HepG2 (cell line): ENCODE results near the gene SHE. TPM values are rescaled to one million over a fixed set of nuclear protein-coding genes. Genes with fewer than 3 reads are reported as not detected.

Source experiments
- ATAC-seq: fragments of 200-7000 bp; cut with Tn5 transposase; 3 replicates; pipeline ENCODE4 v1.9.1; 2020; ENCODE audit warnings: mild to moderate bottlenecking, moderate library complexity
- BruUV-seq: library from RNA; stranded (reverse); fragments of 400-500 nt; replicated peaks from 2 replicates; lab custom pipeline; 2021; lab: Mats Ljungman, UMichigan
- CTCF ChIA-PET: fragments of 300-600 bp; formaldehyde crosslinking; extraction: SDS; loops from one replicate; lab custom pipeline; 2021; ENCODE audit warnings: low total read pairs, inconsistent platforms, low intra/inter-chr PET ratio; lab: Yijun Ruan, JAX
- POLR2A ChIA-PET: fragments of 350-600 bp; sonication (Branson Sonifier 250); formaldehyde crosslinking; loops from one replicate; lab custom pipeline; 2020; ENCODE audit warnings: antibody characterized with exemption, inconsistent platforms; lab: Yijun Ruan, JAX
- DNase-seq: peaks from one replicate; pipeline ENCODE4 v3.0.0-alpha.2; 2015; ENCODE audit warnings: low spot score
- FAIRE-seq: peaks from 3 replicates; lab custom pipeline; 2011; peaks lifted over from hg19 to GRCh38; lab: Jason Lieb, UNC
- H2AFZ ChIP-seq: one replicate; pipeline ENCODE4 v1.6.1; 2011; ENCODE audit warnings: low read length, inconsistent platforms
- H3K27ac ChIP-seq: fragments of 300-600 bp; 3 replicates; pipeline ENCODE4 v1.8.0; 2011; ENCODE audit warnings: mixed run types, mild to moderate bottlenecking, mixed read lengths, low read length, inconsistent platforms; ENCODE audit not compliant: insufficient read depth; ENCODE audit errors: extremely low read length
- H3K27me3 ChIP-seq, 2 experiments: fragments of 200-600 bp in 1 of 2; 2 replicates in 1 of 2; 3 replicates in 1 of 2; pipeline versions ENCODE4 v1.6.0 to v1.8.0; 2011; ENCODE audit warnings: low read length in 2 of 2, mild to moderate bottlenecking in 2 of 2, moderate library complexity in 2 of 2, inconsistent platforms in 1 of 2; ENCODE audit not compliant: insufficient read depth in 2 of 2, control insufficient read depth in 1 of 2
- H3K36me3 ChIP-seq, 2 experiments: fragments of 200-600 bp in 1 of 2; replicated peaks in 1 of 2; 2 replicates in 1 of 2; 3 replicates in 1 of 2; pipeline versions ENCODE4 v1.5.1 to v1.8.0; 2011; ENCODE audit warnings: low read length in 2 of 2, inconsistent platforms in 1 of 2; ENCODE audit not compliant: insufficient read depth in 2 of 2, control insufficient read depth in 1 of 2
- H3K4me1 ChIP-seq: 2 replicates; pipeline ENCODE4 v1.5.1; 2012; ENCODE audit warnings: low read length, inconsistent platforms; ENCODE audit not compliant: insufficient read depth
- H3K4me2 ChIP-seq: 2 replicates; pipeline ENCODE4 v1.6.0; 2011; ENCODE audit warnings: low read depth, low read length, inconsistent platforms
- H3K4me3 ChIP-seq, 3 experiments: fragments of 200-600 bp in 1 of 3; sonication (generic), shearing (Covaris generic) in 1 of 3; replicated peaks in 1 of 3; 2 replicates each; pipeline ENCODE4 v1.5.1; 2011 to 2016; ENCODE audit warnings: low read length in 3 of 3, inconsistent platforms in 2 of 3, low read depth in 2 of 3, mild to moderate bottlenecking in 2 of 3, control low read depth in 1 of 3, mixed read lengths in 1 of 3; ENCODE audit not compliant: insufficient read depth in 1 of 3
- H3K79me2 ChIP-seq: one replicate; pipeline ENCODE4 v1.6.1; 2011; ENCODE audit warnings: low read length, inconsistent platforms; ENCODE audit not compliant: insufficient read depth
- H3K9ac ChIP-seq: 2 replicates; pipeline ENCODE4 v1.6.0; 2011; ENCODE audit warnings: mild to moderate bottlenecking, low read depth, low read length, inconsistent platforms; ENCODE audit not compliant: insufficient read depth
- H3K9me3 ChIP-seq: 2 replicates; pipeline ENCODE4 v1.5.1; 2012; ENCODE audit warnings: mild to moderate bottlenecking, low read length
- H4K20me1 ChIP-seq: 2 replicates; pipeline ENCODE4 v1.6.0; 2011; ENCODE audit warnings: inconsistent platforms, mild to moderate bottlenecking, low read length, moderate library complexity; ENCODE audit not compliant: insufficient read depth
- CREB1 ChIP-seq, 2 experiments: fragments of 450-650 bp in 1 of 2; IDR thresholded peaks; 2 replicates each; pipeline ENCODE4 v1.6.1; 2016 to 2017; ENCODE audit warnings: control low read depth in 1 of 2, mild to moderate bottlenecking in 1 of 2, missing compliant biosample characterization in 1 of 2, missing genetic modification characterization in 1 of 2
- HMG20B ChIP-seq: conservative IDR thresholded peaks from 2 replicates; pipeline ENCODE4 v1.6.1; 2016; ENCODE audit warnings: missing genetic modification reagents, missing compliant biosample characterization
- KDM1A ChIP-seq: IDR thresholded peaks from 2 replicates; pipeline ENCODE4 v1.6.1; 2016; ENCODE audit warnings: missing compliant biosample characterization
- NCOR1 ChIP-seq: fragments of 200-600 bp; sonication (generic); IDR thresholded peaks from 2 replicates; pipeline ENCODE4 v1.7.0; 2017; ENCODE audit warnings: antibody characterized with exemption, low read length, borderline replicate concordance
- NPAS2 ChIP-seq: sonication (generic); formaldehyde crosslinking; IDR thresholded peaks from 2 replicates; pipeline ENCODE4 v1.8.0; 2022; ENCODE audit warnings: mild to moderate bottlenecking, missing genetic modification reagents, borderline replicate concordance
- NR1H2 ChIP-seq: sonication (generic); formaldehyde crosslinking; IDR thresholded peaks from 2 replicates; pipeline ENCODE4 v1.8.1; 2022; ENCODE audit warnings: low read depth, missing genetic modification reagents, borderline replicate concordance
- PLRG1 ChIP-seq: fragments of 450-650 bp; conservative IDR thresholded peaks from 2 replicates; pipeline ENCODE4 v1.6.1; 2016
- PTBP1 ChIP-seq: fragments of 200-400 bp; formaldehyde crosslinking; IDR thresholded peaks from 2 replicates; pipeline ENCODE4 v1.6.1; 2018; ENCODE audit warnings: low read length, low read depth; ENCODE audit not compliant: poor library complexity, severe bottlenecking
- ZBTB20 ChIP-seq: sonication (generic); formaldehyde crosslinking; IDR thresholded peaks from 2 replicates; pipeline ENCODE4 v1.8.1; 2023; ENCODE audit warnings: missing genetic modification reagents, low read depth, mild to moderate bottlenecking, borderline replicate concordance
- ZNF264 ChIP-seq: sonication (generic); formaldehyde crosslinking; IDR thresholded peaks from 2 replicates; pipeline ENCODE4 v1.4.0; 2020; ENCODE audit warnings: missing genetic modification reagents
- ZNF446 ChIP-seq: sonication (generic); formaldehyde crosslinking; IDR thresholded peaks from 2 replicates; pipeline ENCODE4 v1.5.0; 2020; ENCODE audit warnings: mild to moderate bottlenecking, missing genetic modification reagents
- ZNF878 ChIP-seq: sonication (generic); formaldehyde crosslinking; IDR thresholded peaks from 2 replicates; pipeline ENCODE4 v1.8.1; 2023; ENCODE audit warnings: mild to moderate bottlenecking, missing genetic modification reagents, moderate library complexity
- WGBS: methylation state at CpG from one replicate; pipeline ENCODE4 v1.1.6; 2017; ENCODE audit warnings: low lambda C conversion rate; 5-methylcytosine and 5-hydroxymethylcytosine counted together
- in situ Hi-C: cut with HindIII; loops from 2 replicates; pipeline ENCODE4 v1.10.0; 2017; ENCODE audit warnings: low pct_unique_long_range_greater_than_20kb; ENCODE audit not compliant: extremely low pct_ligation_motif_present
- intact Hi-C: fragments of 100-400 bp; cut with micrococcal nuclease; formaldehyde crosslinking; loops from one replicate; pipeline ENCODE4 v1.10.0; 2022; ENCODE audit not compliant: unreplicated experiment
- polyA plus RNA-seq, 8 experiments: library from polyadenylated mRNA; depleted of rRNA in 3 of 8; stranded (reverse) in 7 of 8; unstranded in 1 of 8; fragments of >200 nt; fragmentation: Illumina TruSeq in 4 of 8; extraction: Trizol in 4 of 8; gene quantifications; 2 replicates each; pipeline versions ENCODE4 v1.2.1 to v1.2.3, GENCODE V29; 2011 to 2016; ENCODE audit warnings: low read depth in 4 of 8, missing spikeins in 1 of 8, mixed read lengths in 1 of 8; ENCODE audit not compliant: insufficient read depth in 1 of 8
- total RNA-seq, 5 experiments: library from RNA; depleted of rRNA; stranded (reverse); fragments of >200 nt; fragmentation: Illumina TruSeq; extraction: Trizol; gene quantifications; 2 replicates each; pipeline ENCODE4 v1.2.3, GENCODE V29; 2016; ENCODE audit warnings: low read depth in 1 of 5
- TF ChIP-seq, protein P1 (sequence below): conservative IDR thresholded peaks from 2 replicates; pipeline ENCODE4 v1.6.1; 2018; ENCODE audit warnings: missing genetic modification reagents

Gene SHE
- total and polyA plus RNA-seq, 2 of the 13 experiments (the other 11 are each of a cell fraction or from before 2014, with no cell fraction given): not detected

DNA sequence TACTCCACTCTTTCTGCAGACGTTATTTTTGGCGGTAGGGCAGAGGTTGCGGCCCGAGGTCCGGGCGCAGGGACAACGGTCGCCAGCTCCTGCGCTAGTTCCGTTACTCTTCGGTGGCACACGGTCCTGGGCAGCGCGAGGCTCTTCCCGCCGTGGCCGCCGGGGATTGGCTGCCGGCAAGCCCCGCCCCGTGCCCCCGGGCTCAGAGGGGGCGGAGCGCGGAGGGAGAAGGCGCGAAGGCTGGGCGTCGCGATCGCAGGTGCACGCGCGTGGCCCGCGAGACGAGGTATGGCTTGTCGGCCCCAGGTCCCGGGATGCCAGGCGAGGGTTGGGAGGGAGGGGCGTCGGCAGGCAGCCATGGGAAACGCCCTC is 518 bp upstream of the SHE start:
- Histone ChIP-seq H3K4me2 (no peak overlapping the region), H2AFZ (no peak overlapping the region), H3K4me3 (no peak overlapping the region), H3K36me3 (no peaks in the 10 kb centered on the region), H3K4me1 (no peaks in the 10 kb centered on the region), H4K20me1 (no peaks in the 10 kb centered on the region), H3K9ac (no peak overlapping the region), H3K79me2 (no peaks in the 10 kb centered on the region), H3K9me3 (peaks cover 5% of the 10 kb centered on the region; the same call in 1 of the 2 replicates), H3K27ac (no peak overlapping the region), H3K27me3 (peaks cover 4 to 25% of the 10 kb centered on the region in 2 experiments)
- no TSS peak for BruUV-seq
- ChIA-PET POLR2A (no interaction called here), CTCF (no interaction called here)
- WGBS: 94% methylated on average over 34 of the region's 43 CpGs
- DNase-seq (no peak), FAIRE-seq (no peak), ATAC-seq (no peak)
- intact Hi-C loops: no loop called here
- TF ChIP-seq CREB1 (IDR thresholded peaks at IDR 0.05) (no peak), CREB1 (CRISPR knock-in tag; IDR thresholded peaks at IDR 0.05) (no peak), ZNF264 (CRISPR knock-in tag) (no peak), NR1H2 (CRISPR knock-in tag) (no peak), NPAS2 (CRISPR knock-in tag) (no peak), HMG20B (no peak), ZBTB20 (no peak), NCOR1 (no peak), PLRG1 (no peak), KDM1A (no peak), ZNF446 (CRISPR knock-in tag) (no peak), PTBP1 (no peak), ZNF878 (CRISPR knock-in tag) (no peak)
- TF ChIP-seq, protein P1, sequence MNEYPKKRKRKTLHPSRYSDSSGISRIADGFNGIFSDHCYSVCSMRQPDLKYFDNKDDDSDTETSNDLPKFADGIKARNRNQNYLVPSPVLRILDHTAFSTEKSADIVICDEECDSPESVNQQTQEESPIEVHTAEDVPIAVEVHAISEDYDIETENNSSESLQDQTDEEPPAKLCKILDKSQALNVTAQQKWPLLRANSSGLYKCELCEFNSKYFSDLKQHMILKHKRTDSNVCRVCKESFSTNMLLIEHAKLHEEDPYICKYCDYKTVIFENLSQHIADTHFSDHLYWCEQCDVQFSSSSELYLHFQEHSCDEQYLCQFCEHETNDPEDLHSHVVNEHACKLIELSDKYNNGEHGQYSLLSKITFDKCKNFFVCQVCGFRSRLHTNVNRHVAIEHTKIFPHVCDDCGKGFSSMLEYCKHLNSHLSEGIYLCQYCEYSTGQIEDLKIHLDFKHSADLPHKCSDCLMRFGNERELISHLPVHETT (CRISPR knock-in tag): no peak
- in situ Hi-C loops: no loop called here
